KG1 (cell line): ENCODE measurements around the gene RPS6KA1.
A peak's percentile ranks its signal among the peaks of the same experiment; 100 is the strongest.
"Not testable (repeated sequence)": the region's sequence is repeated elsewhere in the genome, so short reads cannot be mapped to it uniquely, and the experiment has no call there.

Source experiments
- DNase-seq: peaks from one replicate; lab custom pipeline; 2025; lab: John Stamatoyannopoulos, UW

The RPS6KA1 gene

DNA sequence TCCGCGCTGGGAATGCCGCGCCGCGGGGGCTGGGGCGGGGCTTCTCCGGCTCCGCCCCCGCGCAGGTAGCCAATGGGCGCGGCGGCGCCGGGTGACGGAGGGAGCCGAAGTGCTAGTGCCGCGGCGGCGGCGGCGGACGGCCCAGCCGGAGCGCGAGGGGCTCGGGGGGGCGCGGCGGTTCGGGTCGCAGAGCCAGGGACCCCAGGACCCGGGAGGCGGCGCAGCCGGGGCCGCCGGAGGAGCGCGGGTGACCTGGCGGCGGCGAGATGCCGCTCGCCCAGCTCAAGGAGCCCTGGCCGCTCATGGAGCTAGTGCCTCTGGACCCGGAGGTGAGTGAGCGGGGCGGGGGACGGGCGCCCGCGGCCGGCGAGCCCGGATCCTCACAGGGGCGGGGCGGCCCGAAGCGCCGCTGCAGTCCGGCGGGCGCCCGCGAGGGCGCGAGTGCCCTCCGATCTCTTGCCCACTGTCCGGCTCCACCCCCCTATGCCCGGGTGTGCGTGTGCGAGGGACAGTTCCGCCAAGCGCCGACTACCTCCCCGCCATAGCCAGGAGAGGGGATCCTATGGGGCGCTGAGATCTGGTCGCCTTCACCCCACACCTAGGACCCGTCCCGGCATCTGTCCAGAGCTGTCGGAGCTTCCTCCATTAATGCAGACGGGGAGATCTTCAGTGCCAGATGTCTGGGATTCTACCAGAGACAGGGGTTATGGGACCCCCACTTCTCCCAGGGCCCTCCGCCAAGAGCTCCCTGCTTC is at the start of gene RPS6KA1:
Gene RPS6KA1 (plus strand): TSS at position 107 of the 755 bp plus-strand sequence. CDS start 160 bp downstream, at position 267.
- DNase-seq, result no peak

- DNase-seq, result no peak
Observed at GRCh38 chr1:26482921-26483320, 46.6 kb upstream of the RPS6KA1 start.

DNA sequence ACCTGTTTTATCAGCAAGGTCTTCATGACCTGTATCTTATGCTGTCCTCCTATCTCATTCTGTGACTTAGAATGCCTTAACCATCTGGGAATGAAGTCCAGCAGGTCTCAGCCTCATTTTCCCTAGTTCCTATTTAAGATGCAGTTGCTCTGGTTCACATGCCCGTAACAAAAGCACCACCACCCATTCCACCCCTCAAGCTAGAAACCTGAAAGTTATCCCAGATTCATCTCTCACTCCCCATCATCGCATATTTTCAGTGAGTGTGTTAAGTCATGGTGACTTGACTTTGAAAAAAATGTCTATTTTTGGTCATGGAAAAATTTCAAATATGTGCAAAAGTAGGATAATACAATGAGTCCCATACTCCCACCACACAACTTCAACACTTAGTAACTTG is 45.6 kb upstream of the RPS6KA1 start:
- DNase-seq, result no peak

DNA sequence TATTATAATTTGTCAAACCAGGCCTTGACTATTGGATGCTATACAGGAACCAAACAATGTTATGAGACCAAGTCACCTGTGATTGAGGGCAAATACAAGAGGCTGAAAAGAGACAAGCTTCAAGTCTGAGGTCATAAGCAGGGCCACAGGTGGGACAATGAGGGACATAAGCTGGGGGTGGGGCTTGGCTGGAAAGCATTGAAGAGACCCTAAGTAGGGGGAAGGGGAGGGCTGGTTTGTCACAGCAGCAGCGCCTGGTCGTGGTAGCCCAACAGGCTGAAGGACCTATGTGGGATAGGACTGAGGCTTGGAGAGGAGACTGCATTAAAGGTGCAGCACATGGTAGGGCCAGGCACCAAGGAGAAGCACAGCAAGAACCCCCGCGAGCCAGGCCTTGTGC is 39.4 kb upstream of the RPS6KA1 start:
- DNase-seq, result no peak

DNA sequence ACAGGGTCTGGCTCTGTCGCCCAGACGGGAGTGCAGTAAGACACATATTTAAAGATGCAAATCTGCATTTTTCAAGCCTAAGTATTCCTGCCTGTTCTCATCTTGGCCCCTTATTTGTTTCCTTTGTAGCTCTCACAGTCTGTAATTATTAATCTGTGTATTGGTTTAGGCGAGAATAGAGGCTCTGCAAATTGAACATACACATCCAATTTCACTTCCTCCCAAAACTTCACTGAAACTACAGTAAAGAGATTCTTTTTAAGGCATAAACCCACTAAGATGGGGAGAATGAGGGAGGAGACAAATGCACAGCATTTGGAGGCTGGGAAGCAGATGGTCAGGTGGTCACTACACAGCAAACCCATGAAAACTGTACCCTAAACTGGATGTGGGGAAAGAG is 36.3 kb upstream of the RPS6KA1 start:
- no peak for DNase-seq

DNA sequence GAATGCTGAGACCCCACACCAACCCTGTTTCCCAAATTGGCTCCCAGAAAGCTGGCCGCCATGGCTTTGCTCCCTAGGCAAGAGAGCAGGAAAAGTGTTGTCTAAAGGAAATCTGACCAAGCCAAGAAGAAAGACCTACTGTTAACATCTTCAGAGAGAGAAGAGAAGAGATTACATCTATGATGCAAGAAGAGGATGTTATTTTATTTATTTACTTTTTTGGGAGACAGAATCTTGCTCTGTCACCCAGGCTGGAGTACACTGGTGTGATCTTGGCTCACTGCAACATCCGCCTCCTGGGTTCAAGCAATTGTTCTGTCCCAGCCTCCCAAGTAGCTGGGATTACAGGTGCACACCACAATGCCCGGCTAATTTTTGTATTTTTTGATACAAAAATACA is 35.6 kb upstream of the RPS6KA1 start:
- no peak for DNase-seq

GRCh38 chr1:26496861-26497260 is 32.7 kb upstream of the RPS6KA1 start:
- DNase-seq, result no peak

GRCh38 chr1:26498894-26499293 is 30.7 kb upstream of the RPS6KA1 start:
- DNase-seq, result no peak

GRCh38 chr1:26500488-26501175 is 28.9 kb upstream of the RPS6KA1 start:
- DNase-seq, result peak; percentile 92

DNA sequence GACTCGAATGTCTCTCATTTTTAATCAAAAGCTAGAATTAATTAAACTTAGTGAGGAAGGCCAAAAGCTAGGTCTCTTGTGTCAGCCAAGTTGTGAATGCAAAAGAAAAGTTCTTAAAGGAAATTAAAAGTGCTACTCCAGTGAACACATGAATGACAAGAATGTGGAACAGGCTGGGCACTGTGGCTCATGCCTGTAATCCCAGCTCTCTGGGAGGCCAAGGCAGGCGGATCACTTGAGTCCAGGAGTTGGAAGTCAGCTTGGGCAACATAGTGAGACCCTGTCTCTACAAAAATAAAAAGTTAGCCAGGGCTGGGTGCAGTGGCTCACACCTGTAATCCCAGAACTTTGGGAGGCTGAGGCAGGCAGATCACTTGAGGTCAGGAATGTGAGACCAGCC is 18.9 kb upstream of the RPS6KA1 start:
- not testable (repeated sequence) for DNase-seq

- not testable (repeated sequence) for DNase-seq
Observed at GRCh38 chr1:26515836-26516235, 13.7 kb upstream of the RPS6KA1 start.

DNA sequence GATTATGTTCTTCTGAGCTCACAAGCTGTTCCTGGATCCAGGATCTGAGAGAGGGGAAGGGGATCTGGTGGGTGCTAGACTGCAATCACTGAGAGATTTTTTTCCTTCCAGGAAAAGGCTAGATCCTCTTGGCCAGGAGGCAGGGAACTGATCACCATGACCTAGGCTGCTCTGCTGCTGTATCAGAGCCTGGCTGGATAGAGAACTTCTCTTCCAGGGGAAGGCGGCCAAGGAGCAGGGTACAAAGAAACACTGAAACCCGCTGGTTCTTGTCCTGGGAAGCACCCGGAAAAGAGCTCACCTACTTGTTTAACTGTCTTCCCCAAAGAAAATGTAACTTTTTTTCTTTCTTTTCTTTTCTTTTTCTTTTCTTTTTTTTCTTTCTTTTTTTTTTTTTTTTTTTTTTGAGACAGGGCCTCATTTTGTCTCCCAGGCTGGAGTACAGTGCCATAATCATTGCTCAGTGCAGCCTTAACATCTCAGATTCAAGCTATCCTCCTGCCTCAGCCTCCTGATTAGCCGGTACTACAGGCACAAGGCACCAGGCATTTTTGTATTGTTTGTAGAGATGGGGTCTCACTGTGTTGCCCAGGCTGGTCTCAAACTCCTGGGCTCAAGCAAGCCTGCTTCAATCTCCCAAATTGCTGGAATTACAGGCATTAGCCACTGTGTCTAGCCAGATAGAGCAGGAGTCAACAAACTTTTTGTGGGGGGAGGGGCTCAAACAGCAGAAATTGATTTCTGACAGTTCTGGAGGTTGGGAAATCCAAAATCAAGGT is 12.4 kb upstream of the RPS6KA1 start:
- DNase-seq, result no peak

DNA sequence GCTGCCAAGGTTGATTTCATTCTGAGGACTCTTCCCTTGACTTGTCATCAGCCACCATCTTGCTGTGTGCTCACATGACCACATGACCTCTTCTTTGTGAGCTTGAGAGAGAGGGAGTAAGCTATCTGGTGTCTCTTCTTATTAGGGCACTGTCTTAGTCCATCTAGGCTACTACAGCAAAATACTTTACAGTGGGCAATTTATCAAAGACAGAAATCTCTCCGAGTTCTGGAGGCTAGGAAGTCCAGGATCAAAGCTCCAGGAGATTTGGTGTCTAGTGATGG is 11.9 kb upstream of the RPS6KA1 start:
- DNase-seq, result no peak

GRCh38 chr1:26518355-26518754 is 11.2 kb upstream of the RPS6KA1 start:
- no peak for DNase-seq

DNA sequence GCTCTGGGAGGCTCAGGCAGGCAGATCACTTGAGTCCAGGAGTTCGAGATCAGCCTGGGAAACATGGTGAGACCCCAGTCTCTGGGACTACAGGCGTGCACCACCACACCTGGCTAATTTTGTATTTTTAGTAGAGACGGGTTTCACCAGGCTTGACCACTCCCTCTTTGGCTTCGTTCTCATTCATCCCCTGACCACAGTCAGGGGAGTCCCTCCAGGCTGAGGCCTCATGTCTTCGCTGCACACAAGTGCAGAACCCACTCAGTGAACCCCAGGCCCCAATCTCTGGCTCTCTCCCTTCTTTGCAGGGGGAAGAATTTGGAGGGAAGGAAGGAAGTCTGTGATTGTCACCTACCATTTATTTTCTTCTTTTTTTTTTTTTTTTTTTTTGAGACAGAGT is 9.2 kb upstream of the RPS6KA1 start:
- DNase-seq, result no peak

- no peak for DNase-seq
Observed at GRCh38 chr1:26521669-26522030, 7.9 kb upstream of the RPS6KA1 start.

GRCh38 chr1:26522073-26522472 is 7.5 kb upstream of the RPS6KA1 start:
- no peak for DNase-seq

DNA sequence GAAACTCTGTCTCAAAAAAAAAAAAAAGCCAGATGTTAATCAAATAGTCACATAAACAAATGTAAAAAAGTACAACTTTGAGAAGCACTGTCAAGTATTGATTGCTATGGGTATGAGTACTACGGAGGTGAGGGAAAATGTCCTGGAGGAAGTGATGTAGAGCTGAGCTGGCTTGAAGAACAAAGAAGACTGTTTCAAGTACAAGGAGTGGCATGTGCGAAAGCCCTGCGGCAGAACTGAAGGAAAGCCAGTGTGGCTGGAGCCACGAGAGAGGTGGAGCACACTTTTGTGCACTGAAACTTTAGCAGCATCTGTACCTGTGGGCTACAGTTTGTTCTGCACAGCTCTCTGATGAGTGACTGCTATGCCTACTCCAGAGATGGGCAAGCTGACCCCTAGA is 5.4 kb upstream of the RPS6KA1 start:
- DNase-seq, result no peak

- DNase-seq, result no peak
Observed at GRCh38 chr1:26526287-26526686, 3.3 kb upstream of the RPS6KA1 start.

DNA sequence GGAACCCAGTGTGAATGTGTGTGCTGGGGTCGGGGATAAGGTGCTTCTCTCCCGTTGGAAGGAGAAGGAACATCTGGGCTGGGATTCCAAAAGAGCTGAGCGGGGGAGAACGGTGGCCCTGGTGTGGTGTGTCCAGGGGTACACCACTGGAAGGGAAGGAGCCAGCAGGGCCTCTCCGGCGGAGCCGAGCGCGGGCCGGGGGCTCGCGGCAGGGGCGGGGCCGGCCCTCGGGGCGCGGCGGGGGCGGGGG is 231 bp upstream of the RPS6KA1 start:
- no peak for DNase-seq

- DNase-seq, result no peak
Observed at GRCh38 chr1:26530410-26530894, 891 bp downstream of the RPS6KA1 start.

- no peak for DNase-seq
Observed at GRCh38 chr1:26530895-26531598, 1.5 kb downstream of the RPS6KA1 start.

DNA sequence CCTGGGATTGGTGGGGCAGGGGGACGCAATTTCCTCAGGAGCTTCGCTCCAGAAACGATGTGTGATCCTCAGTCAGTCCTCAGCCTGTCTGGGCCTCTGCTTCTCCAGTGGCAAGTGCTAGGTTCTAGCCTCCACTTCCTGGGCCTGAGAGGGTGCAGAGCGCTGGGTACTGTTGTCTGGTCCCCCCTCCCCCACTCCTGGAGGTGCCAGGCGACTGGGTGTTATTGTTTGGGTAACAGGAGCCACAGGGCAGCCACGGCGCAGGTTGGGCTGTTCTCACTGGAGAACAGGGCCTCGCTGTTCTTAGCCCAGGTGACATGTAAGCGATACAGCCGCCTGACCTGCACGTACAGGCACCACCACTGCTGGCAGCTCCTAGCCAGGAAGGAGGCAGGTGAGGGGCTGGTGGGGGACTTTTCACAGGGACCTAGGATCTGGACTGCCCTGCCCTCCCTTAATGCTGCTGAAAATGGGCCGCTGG is 2.1 kb downstream of the RPS6KA1 start:
- no peak for DNase-seq
